Nephron progenitor cell (in vitro differentiated cells): Measurements from ENCODE around the gene MYL6B.

Experiments
- DNase-seq: peaks from one replicate; pipeline ENCODE4 v3.0.0; 2021
- H3K27ac Mint-ChIP-seq: 2 replicates; pipeline ENCODE4 v1.8.0; 2021; ENCODE audit warnings: mild to moderate bottlenecking, moderate library complexity, mixed read lengths
- H3K27me3 Mint-ChIP-seq: 2 replicates; pipeline ENCODE4 v1.8.0; 2021; ENCODE audit warnings: mild to moderate bottlenecking, low read depth, mixed read lengths; ENCODE audit not compliant: poor library complexity
- H3K36me3 Mint-ChIP-seq: 2 replicates; pipeline ENCODE4 v1.8.0; 2021; ENCODE audit warnings: low read depth, mixed read lengths
- H3K4me1 Mint-ChIP-seq: 2 replicates; pipeline ENCODE4 v1.8.0; 2021; ENCODE audit warnings: mixed read lengths
- H3K4me3 Mint-ChIP-seq: 2 replicates; pipeline ENCODE4 v1.8.0; 2021; ENCODE audit warnings: mild to moderate bottlenecking, moderate library complexity, mixed read lengths
- H3K9me3 Mint-ChIP-seq: 2 replicates; pipeline ENCODE4 v1.8.0; 2021; ENCODE audit warnings: mild to moderate bottlenecking, moderate library complexity, mixed read lengths
- CTCF ChIP-seq: fragments of 200-600 bp; sonication (generic); IDR thresholded peaks from 2 replicates; pipeline ENCODE4 v1.5.0; 2021; ENCODE audit warnings: antibody characterized with exemption

Gene MYL6B

GRCh38 chr12:56127485-56127887 lies 24.9 kb upstream of the MYL6B start:
- H3K27ac Mint-ChIP-seq: peak overlapping the region; percentile 80
- no peak for DNase-seq
- H3K4me3 Mint-ChIP-seq: peak overlapping the region; percentile 92
- H3K4me1 Mint-ChIP-seq: peaks cover 49% of the 10 kb centered on the region
- TF ChIP-seq CTCF: no peak
- peaks cover 3% of the 10 kb centered on the region for H3K27me3 Mint-ChIP-seq
- H3K36me3 Mint-ChIP-seq: peaks cover 23% of the 10 kb centered on the region
- H3K9me3 Mint-ChIP-seq: no peaks in the 10 kb centered on the region

- no peaks in the 10 kb centered on the region for H3K9me3 Mint-ChIP-seq
- H3K4me3 Mint-ChIP-seq: peak within 1 kb of the TSS; percentile 92
- peaks cover 27% of the 10 kb centered on the region for H3K36me3 Mint-ChIP-seq
- DNase-seq: peak; percentile 95
- TF ChIP-seq CTCF: no peak
- H3K4me1 Mint-ChIP-seq: peaks cover 44% of the 10 kb centered on the region
- H3K27me3 Mint-ChIP-seq: peaks cover 3% of the 10 kb centered on the region
- H3K27ac Mint-ChIP-seq: peak within 1 kb of the TSS; percentile 98
Measured at GRCh38 chr12:56127888-56128669, 24.3 kb upstream of the MYL6B start, which contains the start of gene ESYT1. TSS of gene ESYT1 (plus strand) at chr12:56128267. CDS start at chr12:56128320, 53 bp downstream.

DNA sequence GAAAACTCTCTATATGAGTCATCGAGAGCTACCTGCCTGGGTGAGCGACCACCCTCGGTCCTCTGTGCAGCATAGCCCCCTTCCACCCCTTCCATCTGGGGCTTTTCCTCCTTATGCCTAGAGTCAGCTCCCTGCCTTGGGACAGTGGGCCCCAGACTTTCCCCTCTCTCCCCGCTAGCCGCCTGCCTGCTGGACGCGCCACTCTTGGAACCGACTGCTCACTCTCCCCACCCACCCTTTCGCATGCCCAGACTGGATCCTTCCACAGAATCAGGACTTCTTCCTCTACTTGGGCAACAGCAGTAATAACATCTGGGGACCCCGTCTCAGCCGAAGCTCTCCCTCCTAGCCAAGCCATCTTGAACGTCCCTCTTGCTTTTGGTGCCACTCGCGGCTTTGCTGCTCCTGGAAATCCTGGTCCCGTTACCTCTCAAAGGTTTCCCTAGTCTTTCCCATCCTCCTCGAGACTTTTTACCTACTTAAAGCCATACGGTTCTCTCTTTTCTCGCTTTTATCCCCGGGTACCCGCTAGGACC lies 23.6 kb upstream of the MYL6B start:
- H3K27ac Mint-ChIP-seq: peak overlapping the region; percentile 98
- peaks cover 34% of the 10 kb centered on the region for H3K36me3 Mint-ChIP-seq
- no peak for TF ChIP-seq CTCF
- H3K4me1 Mint-ChIP-seq: peaks cover 44% of the 10 kb centered on the region
- DNase-seq: peak; percentile 41
- H3K27me3 Mint-ChIP-seq: peaks cover 3% of the 10 kb centered on the region
- H3K9me3 Mint-ChIP-seq: no peaks in the 10 kb centered on the region
- H3K4me3 Mint-ChIP-seq: peak overlapping the region; percentile 92

DNA sequence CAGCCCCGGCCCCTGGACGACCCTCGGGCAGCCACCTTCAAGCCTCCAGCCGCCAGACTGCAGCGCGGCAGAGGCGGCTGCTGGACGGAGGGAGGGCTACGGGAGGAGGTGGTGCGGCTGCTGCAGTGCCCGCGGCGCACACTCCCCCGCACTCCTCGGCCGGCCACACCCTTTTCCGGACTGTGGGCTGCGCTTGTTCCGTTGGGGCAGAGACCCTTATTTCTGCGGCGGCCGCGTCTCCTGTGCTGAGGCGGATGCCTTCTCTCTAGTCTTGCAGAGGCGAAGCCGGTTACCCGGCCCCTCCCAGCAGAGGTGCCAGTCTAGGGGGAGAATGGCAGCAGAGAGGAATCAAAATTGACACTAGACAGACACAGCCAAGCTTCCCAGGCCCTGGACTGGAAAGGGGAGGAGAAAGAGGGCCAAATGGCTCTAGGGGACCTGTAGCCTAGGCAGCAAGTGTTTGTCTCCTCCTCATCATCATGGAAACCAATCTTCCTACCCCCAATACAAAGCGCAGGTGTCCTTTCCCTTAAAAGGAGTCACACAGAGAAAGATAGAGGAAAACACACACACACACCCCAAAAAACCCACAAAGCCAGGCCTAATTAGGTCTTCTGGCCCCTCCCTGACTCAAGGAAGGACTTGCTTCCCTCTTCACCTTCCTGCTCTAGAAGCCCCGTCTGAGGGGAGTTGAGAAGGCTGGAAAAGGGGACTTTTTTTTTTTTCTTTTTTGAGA lies 23.0 kb upstream of the MYL6B start:
- Mint-ChIP-seq H3K27ac (peak overlapping the region; percentile 98), H3K9me3 (no peaks in the 10 kb centered on the region), H3K27me3 (peaks cover 3% of the 10 kb centered on the region), H3K36me3 (peaks cover 40% of the 10 kb centered on the region), H3K4me3 (peak overlapping the region; percentile 92), H3K4me1 (peaks cover 44% of the 10 kb centered on the region)
- DNase-seq: peak; percentile 79
- no peak for TF ChIP-seq CTCF

DNA sequence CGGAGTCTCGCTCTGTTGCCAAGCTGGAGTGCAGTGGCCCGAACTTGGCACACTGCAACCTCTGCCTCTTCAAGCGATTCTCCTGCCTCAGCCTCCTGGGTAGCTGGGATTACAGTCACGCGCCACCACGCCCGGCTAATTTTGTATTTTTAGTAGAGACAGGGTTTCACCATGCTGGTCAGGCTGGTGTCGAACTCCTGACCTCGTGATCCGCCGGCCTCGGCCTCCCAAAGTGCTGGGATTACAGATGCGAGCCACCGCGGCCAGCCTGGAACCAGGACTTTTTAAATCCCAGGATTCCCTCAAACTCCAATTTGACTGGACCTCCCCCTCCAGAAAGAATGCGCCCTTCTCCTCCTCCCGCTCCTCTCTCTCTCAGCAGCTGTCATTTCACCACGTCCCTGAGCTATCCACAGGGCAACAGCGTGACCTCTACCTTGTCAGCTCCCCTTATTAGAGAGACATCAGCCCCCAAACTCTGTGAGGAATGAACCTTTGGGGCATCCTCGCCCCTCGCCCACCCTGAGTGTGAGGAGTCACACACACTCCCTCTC lies 22.4 kb upstream of the MYL6B start:
- H3K27ac Mint-ChIP-seq: no peak overlapping the region
- H3K36me3 Mint-ChIP-seq: peaks cover 42% of the 10 kb centered on the region
- DNase-seq: no peak
- H3K4me1 Mint-ChIP-seq: peaks cover 44% of the 10 kb centered on the region
- H3K27me3 Mint-ChIP-seq: peaks cover 3% of the 10 kb centered on the region
- no peaks in the 10 kb centered on the region for H3K9me3 Mint-ChIP-seq
- peak overlapping the region; percentile 92 for H3K4me3 Mint-ChIP-seq
- no peak for TF ChIP-seq CTCF
